ENCODE measurements around the gene ZNF469.

ZNF469 gene

GRCh38 chr16:88346680-88347505, 35.9 kb upstream of the ZNF469 start:
- no peak for DNase-seq (ENCODE audit: low read depth in 2 of 2)

GRCh38 chr16:88347656-88348376, 34.9 kb upstream of the ZNF469 start:
- no peak for DNase-seq (ENCODE audit: low read depth in 2 of 2)

GRCh38 chr16:88348377-88349152, 34.2 kb upstream of the ZNF469 start:
- no peak for DNase-seq (ENCODE audit: low read depth in 2 of 2)

GRCh38 chr16:88349153-88349902, 33.4 kb upstream of the ZNF469 start:
- no peak for DNase-seq (ENCODE audit: low read depth in 2 of 2)

- DNase-seq (ENCODE audit: low read depth in 2 of 2), result no peak
These were observed 32.6 kb upstream of the ZNF469 start for GRCh38 chr16:88349903-88350900.

GRCh38 chr16:88350922-88351321, 31.8 kb upstream of the ZNF469 start:
- no peak for DNase-seq (ENCODE audit: low read depth in 2 of 2)

- DNase-seq (ENCODE audit: low read depth in 2 of 2), result no peak
These were observed 31.2 kb upstream of the ZNF469 start for GRCh38 chr16:88351491-88352101.

- no peak for DNase-seq (ENCODE audit: low read depth in 2 of 2)
These were observed 30.2 kb upstream of the ZNF469 start for GRCh38 chr16:88352261-88353200.

GRCh38 chr16:88353232-88353631, 29.5 kb upstream of the ZNF469 start:
- DNase-seq (ENCODE audit: low read depth in 2 of 2), result no peak

GRCh38 chr16:88353691-88354090, 29.1 kb upstream of the ZNF469 start:
- no peak for DNase-seq (ENCODE audit: low read depth in 2 of 2)

GRCh38 chr16:88354229-88355092, 28.3 kb upstream of the ZNF469 start:
- no peak for DNase-seq (ENCODE audit: low read depth in 2 of 2)

GRCh38 chr16:88355093-88355388, 27.7 kb upstream of the ZNF469 start:
- DNase-seq (ENCODE audit: low read depth in 2 of 2), result no peak

GRCh38 chr16:88355389-88356123, 27.2 kb upstream of the ZNF469 start:
- DNase-seq (ENCODE audit: low read depth in 2 of 2), result no peak

- DNase-seq (ENCODE audit: low read depth in 2 of 2), result no peak
These were observed 26.5 kb upstream of the ZNF469 start for GRCh38 chr16:88356124-88356726.

GRCh38 chr16:88356727-88357199, 26.0 kb upstream of the ZNF469 start:
- no peak for DNase-seq (ENCODE audit: low read depth in 2 of 2)

GRCh38 chr16:88357317-88358022, 25.3 kb upstream of the ZNF469 start:
- peak; percentile 78 to 81 for DNase-seq (ENCODE audit: low read depth in 2 of 2)
